HFFc6 (cell line): ENCODE results near the gene NMS. TPM values are rescaled to one million over a fixed set of nuclear protein-coding genes. Genes with fewer than 3 reads are reported as not detected.
A peak's percentile ranks its signal among the peaks of the same experiment; 100 is the strongest.

Experiments
- DNase-seq: peaks from one replicate; pipeline ENCODE4 v3.0.0-alpha.2; 2018
- H3K27ac Mint-ChIP-seq: 2 replicates; pipeline ENCODE4 v1.8.0; 2020; ENCODE audit warnings: mild to moderate bottlenecking, mixed read lengths
- H3K27me3 Mint-ChIP-seq: 2 replicates; pipeline ENCODE4 v1.8.0; 2021; ENCODE audit warnings: mild to moderate bottlenecking, moderate library complexity, mixed read lengths; ENCODE audit not compliant: insufficient read depth
- H3K36me3 Mint-ChIP-seq: 2 replicates; pipeline ENCODE4 v1.8.0; 2021; ENCODE audit warnings: low read depth, mixed read lengths
- H3K4me1 Mint-ChIP-seq: 2 replicates; pipeline ENCODE4 v1.8.0; 2020; ENCODE audit warnings: low read depth, mixed read lengths
- H3K4me3 Mint-ChIP-seq: 2 replicates; pipeline ENCODE4 v1.8.0; 2020; ENCODE audit warnings: mild to moderate bottlenecking, moderate library complexity, mixed read lengths
- H3K9me3 Mint-ChIP-seq: 2 replicates; pipeline ENCODE4 v1.8.0; 2020; ENCODE audit warnings: mild to moderate bottlenecking, mixed read lengths
- CTCF ChIP-seq: fragments of 200-600 bp; sonication (generic); IDR thresholded peaks from 2 replicates; pipeline ENCODE4 v1.5.0; 2021; ENCODE audit warnings: antibody characterized with exemption, mild to moderate bottlenecking
- long read RNA-seq: library from polyadenylated mRNA; unstranded; transcript quantifications from one replicate; pipeline ENCODE4 v2.0.0, GENCODE V29; 2019
- total RNA-seq, 6 experiments: library from RNA; stranded (reverse); fragmentation: NEBNext Ultra II Directional; extraction: Animal tissue kit (Norgen Biotek cat#: 25700); gene quantifications; 2 replicates in 1 of 6; 3 replicates in 5 of 6; pipeline ENCODE4 v1.2.3, GENCODE V29; 2021

Gene NMS
- not detected for total RNA-seq
- long read RNA-seq, result 0 reads

GRCh38 chr2:100470182-100470581 is at the start of gene NMS:
NMS (plus strand) TSS chr2:100470482; CDS start chr2:100470489, 7 bp downstream.
- Mint-ChIP-seq H3K27me3 (peaks cover 9% of the 10 kb centered on the region), H3K27ac (no peak within 1 kb of the TSS)

GRCh38 chr2:100422320-100423055 is 47.8 kb upstream of the NMS start:
- Mint-ChIP-seq H3K4me1 (no peaks in the 10 kb centered on the region), H3K4me3 (no peak overlapping the region), H3K9me3 (no peaks in the 10 kb centered on the region), H3K27me3 (peaks cover 10% of the 10 kb centered on the region), H3K36me3 (no peaks in the 10 kb centered on the region), H3K27ac (no peak overlapping the region)
- DNase-seq, result peak; percentile 39
- peak; percentile 74 for TF ChIP-seq CTCF

More at GRCh38 chr2:100470182-100470581, at the start of gene NMS:
- no peaks in the 10 kb centered on the region for H3K36me3 Mint-ChIP-seq
- no peaks in the 10 kb centered on the region for H3K9me3 Mint-ChIP-seq
- TF ChIP-seq CTCF, result no peak
- H3K4me3 Mint-ChIP-seq, result no peak within 1 kb of the TSS
- H3K4me1 Mint-ChIP-seq, result no peaks in the 10 kb centered on the region
- no peak for DNase-seq

- Mint-ChIP-seq H3K4me3 (no peak overlapping the region), H3K4me1 (no peaks in the 10 kb centered on the region), H3K36me3 (no peaks in the 10 kb centered on the region), H3K27me3 (peaks cover 10% of the 10 kb centered on the region), H3K27ac (no peak overlapping the region), H3K9me3 (no peaks in the 10 kb centered on the region)
- no peak for TF ChIP-seq CTCF
- peak; percentile 14 for DNase-seq
Measured at GRCh38 chr2:100423631-100424030, 46.7 kb upstream of the NMS start.

- no peak for TF ChIP-seq CTCF
- no peaks in the 10 kb centered on the region for H3K4me1 Mint-ChIP-seq
- peaks cover 10% of the 10 kb centered on the region for H3K27me3 Mint-ChIP-seq
- DNase-seq, result no peak
- no peak overlapping the region for H3K27ac Mint-ChIP-seq
- H3K9me3 Mint-ChIP-seq, result no peaks in the 10 kb centered on the region
- H3K36me3 Mint-ChIP-seq, result no peaks in the 10 kb centered on the region
- no peak overlapping the region for H3K4me3 Mint-ChIP-seq
Measured at GRCh38 chr2:100424277-100424875, 45.9 kb upstream of the NMS start.

- peaks cover 10% of the 10 kb centered on the region for H3K27me3 Mint-ChIP-seq
- H3K4me3 Mint-ChIP-seq, result no peak overlapping the region
- H3K4me1 Mint-ChIP-seq, result no peaks in the 10 kb centered on the region
- no peak for DNase-seq
- H3K27ac Mint-ChIP-seq, result no peak overlapping the region
- H3K36me3 Mint-ChIP-seq, result no peaks in the 10 kb centered on the region
- no peaks in the 10 kb centered on the region for H3K9me3 Mint-ChIP-seq
- no peak for TF ChIP-seq CTCF
Measured at GRCh38 chr2:100425107-100425506, 45.2 kb upstream of the NMS start.
